Pons (tissue), 1 donor: Measurements from ENCODE around the gene MTARC1.
A peak's percentile ranks its signal among the peaks of the same experiment; 100 is the strongest.

Experiments used
- DNase-seq: peaks from one replicate; pipeline ENCODE4 v3.0.0-alpha.2; 2016; ENCODE audit warnings: low spot score

MTARC1 gene

DNA sequence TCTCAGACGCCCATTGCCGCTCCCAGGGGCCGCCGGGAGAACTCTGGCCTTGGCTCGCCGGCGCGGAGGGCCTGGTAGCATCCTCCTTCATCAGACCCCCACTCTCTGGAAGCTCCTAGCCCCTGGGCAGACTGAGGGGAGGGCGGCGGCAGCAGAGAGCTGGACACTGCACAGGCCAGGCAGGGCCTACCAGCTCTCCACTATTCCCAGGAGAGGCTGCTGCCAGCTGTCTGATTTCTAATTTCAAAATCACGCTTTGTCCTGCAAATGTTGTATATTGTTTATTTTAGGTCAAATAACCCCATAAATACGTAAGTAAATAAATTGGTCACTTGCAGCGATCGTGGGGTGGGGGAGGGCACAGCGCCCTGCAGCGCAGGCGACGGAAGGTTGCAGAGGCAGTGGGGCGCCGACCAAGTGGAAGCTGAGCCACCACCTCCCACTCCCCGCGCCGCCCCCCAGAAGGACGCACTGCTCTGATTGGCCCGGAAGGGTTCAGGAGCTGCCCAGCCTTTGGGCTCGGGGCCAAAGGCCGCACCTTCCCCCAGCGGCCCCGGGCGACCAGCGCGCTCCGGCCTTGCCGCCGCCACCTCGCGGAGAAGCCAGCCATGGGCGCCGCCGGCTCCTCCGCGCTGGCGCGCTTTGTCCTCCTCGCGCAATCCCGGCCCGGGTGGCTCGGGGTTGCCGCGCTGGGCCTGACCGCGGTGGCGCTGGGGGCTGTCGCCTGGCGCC lies at the start of gene MTARC1:
Gene MTARC1 (plus strand): TSS at position 577 of the 732 bp plus-strand sequence. CDS start 32 bp downstream, at position 609.
- DNase-seq, result peak; percentile 29

GRCh38 chr1:220741349-220741748 lies 45.4 kb upstream of the MTARC1 start:
- no peak for DNase-seq

DNA sequence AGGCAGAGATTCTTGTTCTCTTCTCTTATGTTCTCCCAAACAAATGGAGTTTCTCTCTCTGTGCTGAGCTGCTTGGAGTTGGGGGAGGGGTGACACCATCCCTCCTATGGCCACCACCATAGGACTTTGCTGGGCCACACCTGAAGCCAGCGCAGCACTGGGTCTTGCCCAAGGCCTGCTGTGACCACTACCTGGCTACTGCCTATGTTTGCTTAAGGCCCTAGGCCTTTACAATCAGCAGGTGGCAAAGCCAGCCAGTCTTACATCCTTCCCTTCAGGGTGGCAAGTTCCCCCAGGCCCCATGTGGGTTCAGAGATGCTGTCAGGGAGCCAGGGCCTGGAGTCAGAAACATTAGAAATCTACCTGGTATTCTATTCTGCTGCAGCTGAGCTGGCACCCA lies 44.9 kb upstream of the MTARC1 start:
- no peak for DNase-seq

GRCh38 chr1:220742520-220742919 lies 44.2 kb upstream of the MTARC1 start:
- DNase-seq, result no peak

- DNase-seq, result no peak
Observed at GRCh38 chr1:220746851-220747250, 39.9 kb upstream of the MTARC1 start.

- DNase-seq, result no peak
Observed at GRCh38 chr1:220747437-220748088, 39.1 kb upstream of the MTARC1 start.

- DNase-seq, result peak; percentile 48
Observed at GRCh38 chr1:220748089-220748934, 38.4 kb upstream of the MTARC1 start, which contains the start of gene MTARC2. MTARC2 (plus strand) TSS chr1:220748322; CDS start chr1:220748532, 210 bp downstream.

- DNase-seq, result no peak
Observed at GRCh38 chr1:220748936-220749335, 37.8 kb upstream of the MTARC1 start.

GRCh38 chr1:220750131-220750515 lies 36.6 kb upstream of the MTARC1 start:
- no peak for DNase-seq

DNA sequence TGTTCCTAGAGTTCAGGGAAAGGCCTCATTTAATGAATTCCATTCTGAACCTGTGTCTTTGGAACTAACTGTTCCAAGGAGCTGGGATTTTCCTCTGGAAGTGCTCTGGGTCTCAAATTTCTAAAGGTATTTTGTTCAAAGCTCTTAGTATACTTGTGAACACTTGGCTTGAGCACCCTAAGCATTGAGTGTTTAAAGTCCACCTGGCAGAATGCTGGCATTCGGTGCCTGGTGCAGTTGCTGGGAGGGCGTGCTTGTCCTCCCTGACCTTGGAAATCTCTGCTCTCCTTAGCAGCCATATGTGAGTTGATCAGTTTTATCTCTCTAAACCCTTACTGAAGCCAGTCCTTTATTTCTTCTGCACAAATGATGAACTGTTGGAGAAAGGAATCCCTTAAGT lies 35.6 kb upstream of the MTARC1 start:
- no peak for DNase-seq

GRCh38 chr1:220754212-220754917 lies 32.3 kb upstream of the MTARC1 start:
- no peak for DNase-seq

DNA sequence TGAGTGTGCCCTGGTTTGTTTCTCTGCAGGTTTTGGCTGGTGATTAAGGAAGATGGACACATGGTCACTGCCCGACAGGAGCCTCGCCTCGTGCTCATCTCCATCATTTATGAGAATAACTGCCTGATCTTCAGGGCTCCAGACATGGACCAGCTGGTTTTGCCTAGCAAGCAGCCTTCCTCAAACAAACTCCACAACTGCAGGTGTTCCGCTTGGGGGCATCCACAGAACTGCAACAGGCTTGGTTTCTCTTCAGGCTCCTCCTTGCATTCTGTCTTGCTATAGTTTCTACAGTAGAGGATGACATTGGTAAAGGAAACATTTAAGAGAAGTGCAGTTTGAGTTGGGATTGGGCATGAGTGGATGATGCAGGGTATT lies 31.8 kb upstream of the MTARC1 start:
- DNase-seq, result no peak

DNA sequence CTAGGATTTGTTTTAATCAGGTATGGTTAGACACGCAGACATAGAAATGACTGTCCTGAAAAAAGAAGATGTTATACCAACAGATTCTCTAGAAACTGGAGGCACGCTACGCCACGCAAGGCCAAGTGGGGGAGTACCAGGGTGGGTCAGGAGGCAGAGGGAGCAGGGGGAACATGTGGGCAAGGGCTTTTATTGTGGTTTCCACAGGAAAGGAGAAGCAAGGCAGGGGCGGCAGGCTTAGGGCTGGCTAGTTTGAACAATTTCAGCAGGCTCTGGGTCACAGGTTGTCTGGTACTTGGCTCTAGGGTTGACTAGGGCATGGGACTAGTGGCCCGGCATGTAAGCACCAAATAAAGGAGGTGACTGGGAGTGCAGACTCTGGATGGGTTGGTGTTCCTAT lies 31.4 kb upstream of the MTARC1 start:
- no peak for DNase-seq

DNA sequence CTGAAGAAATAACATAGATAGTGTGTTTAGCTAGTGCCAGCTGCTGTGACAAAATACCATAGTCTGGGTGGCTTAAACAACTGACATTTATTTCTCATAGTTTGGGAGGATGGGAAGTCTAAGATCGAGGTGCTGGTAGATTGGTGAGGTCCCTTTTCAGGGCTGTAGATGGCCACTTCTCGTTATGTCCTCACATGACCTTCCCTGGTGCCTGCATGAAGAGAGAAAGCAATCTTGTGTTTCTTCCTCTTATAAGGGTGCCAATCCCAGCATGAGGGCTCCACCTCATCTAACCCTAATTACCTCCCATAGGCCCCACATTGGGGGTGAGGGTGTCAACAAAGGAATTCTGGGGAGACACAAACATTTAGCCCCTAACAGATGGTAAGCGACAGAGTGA lies 29.3 kb upstream of the MTARC1 start:
- no peak for DNase-seq

DNA sequence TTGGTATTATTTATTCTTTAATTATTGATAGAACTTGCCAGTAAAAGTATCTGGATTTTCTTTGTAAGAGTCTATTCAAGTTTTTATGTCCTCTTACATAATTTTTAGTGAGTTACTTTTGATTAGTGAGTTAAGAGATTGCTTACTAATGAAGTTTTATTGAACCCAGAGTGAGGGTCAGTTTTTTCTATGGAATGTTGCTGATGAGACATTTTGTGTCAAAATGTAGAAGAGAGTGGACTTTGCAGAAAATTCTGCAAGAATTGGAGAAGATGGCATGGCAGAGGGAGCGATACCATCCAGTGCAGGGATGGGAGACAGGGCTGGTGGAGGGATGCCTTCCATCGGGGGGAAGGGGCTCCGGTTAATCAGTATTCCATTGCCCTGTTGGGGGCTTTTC lies 27.6 kb upstream of the MTARC1 start:
- DNase-seq, result no peak

GRCh38 chr1:220761688-220762427 lies 24.9 kb upstream of the MTARC1 start:
- DNase-seq, result no peak

DNA sequence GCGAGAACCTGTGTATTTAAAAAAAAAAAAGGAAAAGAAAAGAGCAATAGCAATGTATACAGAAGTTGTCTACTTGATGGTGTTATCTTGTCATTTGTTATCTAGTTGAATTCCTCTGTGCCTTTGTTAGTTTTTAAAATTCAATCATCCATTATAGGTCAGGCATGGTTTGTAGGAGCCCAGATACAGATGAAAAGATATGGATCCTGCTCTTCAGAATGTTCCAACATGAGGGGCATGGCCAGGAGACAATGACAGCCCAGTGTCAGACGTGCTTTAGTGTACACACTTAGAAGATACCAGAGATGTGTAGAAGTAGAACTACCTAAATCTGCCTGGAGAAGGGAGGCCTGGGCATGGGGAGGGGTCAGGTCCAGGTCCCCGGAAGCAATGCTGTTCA lies 22.0 kb upstream of the MTARC1 start:
- no peak for DNase-seq

DNA sequence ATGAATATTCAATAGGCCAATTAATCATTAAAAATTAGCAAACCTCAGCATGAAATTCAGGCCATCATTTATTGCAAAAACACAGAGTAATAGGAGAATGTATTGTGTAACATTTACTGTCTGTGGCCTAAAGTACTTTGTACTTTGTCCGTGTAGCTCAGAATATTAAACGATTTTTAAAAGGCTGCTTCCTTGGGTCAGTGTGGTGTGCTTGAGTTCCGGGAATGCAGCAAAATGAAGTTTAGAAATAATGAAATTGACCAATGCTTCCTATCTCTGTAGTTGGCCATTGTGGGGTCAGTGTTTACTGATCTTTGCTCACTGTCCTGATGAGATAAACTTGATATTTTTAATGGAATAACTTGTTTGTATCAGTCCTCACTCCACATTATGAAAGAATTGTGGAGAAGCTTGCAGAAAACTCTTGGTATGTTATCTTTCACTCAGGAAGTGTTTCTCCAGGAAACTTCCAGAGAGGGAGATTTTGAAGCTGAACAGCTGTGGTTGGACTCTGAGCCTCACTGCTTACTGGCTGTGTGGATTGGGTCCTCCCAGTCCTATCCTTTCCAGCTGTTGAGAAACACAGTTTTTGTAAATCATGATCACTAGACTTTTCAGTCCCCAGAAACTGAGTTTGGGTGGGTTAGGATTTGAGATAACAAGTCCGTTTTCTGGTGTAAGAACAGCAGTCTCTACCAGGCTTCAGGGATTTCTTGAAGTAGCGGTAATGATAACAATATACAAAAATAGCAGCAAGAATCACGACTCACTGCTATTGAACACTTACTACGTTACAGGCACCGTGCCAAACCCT lies 19.2 kb upstream of the MTARC1 start:
- DNase-seq, result no peak

GRCh38 chr1:220768126-220768601 lies 18.5 kb upstream of the MTARC1 start:
- DNase-seq, result no peak

DNA sequence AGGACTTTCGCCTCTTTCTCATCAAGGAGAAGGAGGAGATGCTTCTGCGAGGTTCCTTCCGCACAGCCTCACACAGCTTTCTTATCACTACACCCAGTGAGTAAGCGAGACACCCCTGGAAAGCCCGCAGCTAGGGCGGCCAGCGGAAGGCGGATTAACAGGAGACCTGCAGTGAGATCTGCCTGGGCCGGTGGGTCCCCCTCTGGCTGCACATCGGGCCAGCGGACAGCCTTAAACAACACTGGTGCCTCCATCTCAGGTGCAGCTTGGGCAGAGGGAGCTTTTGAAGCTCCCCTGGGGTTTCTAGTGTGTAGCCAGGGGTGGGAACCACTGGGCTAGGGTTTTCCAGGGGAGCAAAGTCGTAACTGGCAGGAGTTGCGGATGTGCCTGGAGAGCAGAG lies 17.5 kb upstream of the MTARC1 start:
- no peak for DNase-seq
